Measurements from ENCODE around the gene TPCN1.

- TF ChIP-seq, protein P1, sequence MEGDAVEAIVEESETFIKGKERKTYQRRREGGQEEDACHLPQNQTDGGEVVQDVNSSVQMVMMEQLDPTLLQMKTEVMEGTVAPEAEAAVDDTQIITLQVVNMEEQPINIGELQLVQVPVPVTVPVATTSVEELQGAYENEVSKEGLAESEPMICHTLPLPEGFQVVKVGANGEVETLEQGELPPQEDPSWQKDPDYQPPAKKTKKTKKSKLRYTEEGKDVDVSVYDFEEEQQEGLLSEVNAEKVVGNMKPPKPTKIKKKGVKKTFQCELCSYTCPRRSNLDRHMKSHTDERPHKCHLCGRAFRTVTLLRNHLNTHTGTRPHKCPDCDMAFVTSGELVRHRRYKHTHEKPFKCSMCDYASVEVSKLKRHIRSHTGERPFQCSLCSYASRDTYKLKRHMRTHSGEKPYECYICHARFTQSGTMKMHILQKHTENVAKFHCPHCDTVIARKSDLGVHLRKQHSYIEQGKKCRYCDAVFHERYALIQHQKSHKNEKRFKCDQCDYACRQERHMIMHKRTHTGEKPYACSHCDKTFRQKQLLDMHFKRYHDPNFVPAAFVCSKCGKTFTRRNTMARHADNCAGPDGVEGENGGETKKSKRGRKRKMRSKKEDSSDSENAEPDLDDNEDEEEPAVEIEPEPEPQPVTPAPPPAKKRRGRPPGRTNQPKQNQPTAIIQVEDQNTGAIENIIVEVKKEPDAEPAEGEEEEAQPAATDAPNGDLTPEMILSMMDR (IDR thresholded peaks at IDR 0.05) = no peak
- TF ChIP-seq POLR2A (IDR thresholded peaks at IDR 0.05) (no peak), EP300 (IDR thresholded peaks at IDR 0.05; ENCODE audit: low read depth) (no peak), POLR2AphosphoS5 (IDR thresholded peaks at IDR 0.05) (no peak)
Observed at GRCh38 chr12:113257564-113257963, 36.3 kb downstream of the TPCN1 start.

Data from transverse colon (tissue), 4 donors.